ENCODE results near the gene TULP3. TPM values are rescaled to one million over a fixed set of nuclear protein-coding genes. Genes with fewer than 3 reads are reported as not detected.

The TULP3 gene
- total and polyA plus RNA-seq, 10 of the 15 experiments (the other 5 are each of a cell fraction or from before 2014, with no cell fraction given): 3.1 to 10.4 (median 8.1) TPM

GRCh38 chr12:2877047-2877952, 13.4 kb upstream of the TULP3 start, which contains the start of the genes FOXM1 and RHNO1 (continued):
- TF ChIP-seq IRF4 (IDR thresholded peaks at IDR 0.05; ENCODE audit: low read depth, low read length) (no peak), USF1 (IDR thresholded peaks at IDR 0.05; ENCODE audit: borderline replicate concordance, extremely low read length, insufficient read depth, low read depth, low read length) (peak; percentile 93), PRDM15 (CRISPR knock-in tag; IDR thresholded peaks at IDR 0.05) (peak; percentile 82), SP1 (IDR thresholded peaks at IDR 0.05; ENCODE audit: low read depth, low read length) (peak; percentile 41), ASH2L (IDR thresholded peaks at IDR 0.05; ENCODE audit: borderline replicate concordance, low read depth) (peak; percentile 88; the same call in 1 of the 2 replicates), HDAC6 (IDR thresholded peaks at IDR 0.05; ENCODE audit: unreplicated experiment) (no peak)
